Bone marrow (tissue), 2 donors: ENCODE data around the gene SLC2A5.
A peak's percentile ranks its signal among the peaks of the same experiment; 100 is the strongest.

Experiments
- DNase-seq, 2 donors: peaks; one replicate each; lab custom pipeline; 2025; lab: John Stamatoyannopoulos, UW

Gene SLC2A5

GRCh38 chr1:9069326-9070100, at the start of gene SLC2A5:
SLC2A5 (minus strand) TSS chr1:9069635; CDS start chr1:9069536, 99 bp downstream.
- DNase-seq: peak in 1 of 2 donors; percentile 87

- DNase-seq: no peak
Observed at GRCh38 chr1:9118186-9118585, 48.8 kb upstream of the SLC2A5 start.

- no peak for DNase-seq
Observed at GRCh38 chr1:9115351-9116205, 46.1 kb upstream of the SLC2A5 start.

DNA sequence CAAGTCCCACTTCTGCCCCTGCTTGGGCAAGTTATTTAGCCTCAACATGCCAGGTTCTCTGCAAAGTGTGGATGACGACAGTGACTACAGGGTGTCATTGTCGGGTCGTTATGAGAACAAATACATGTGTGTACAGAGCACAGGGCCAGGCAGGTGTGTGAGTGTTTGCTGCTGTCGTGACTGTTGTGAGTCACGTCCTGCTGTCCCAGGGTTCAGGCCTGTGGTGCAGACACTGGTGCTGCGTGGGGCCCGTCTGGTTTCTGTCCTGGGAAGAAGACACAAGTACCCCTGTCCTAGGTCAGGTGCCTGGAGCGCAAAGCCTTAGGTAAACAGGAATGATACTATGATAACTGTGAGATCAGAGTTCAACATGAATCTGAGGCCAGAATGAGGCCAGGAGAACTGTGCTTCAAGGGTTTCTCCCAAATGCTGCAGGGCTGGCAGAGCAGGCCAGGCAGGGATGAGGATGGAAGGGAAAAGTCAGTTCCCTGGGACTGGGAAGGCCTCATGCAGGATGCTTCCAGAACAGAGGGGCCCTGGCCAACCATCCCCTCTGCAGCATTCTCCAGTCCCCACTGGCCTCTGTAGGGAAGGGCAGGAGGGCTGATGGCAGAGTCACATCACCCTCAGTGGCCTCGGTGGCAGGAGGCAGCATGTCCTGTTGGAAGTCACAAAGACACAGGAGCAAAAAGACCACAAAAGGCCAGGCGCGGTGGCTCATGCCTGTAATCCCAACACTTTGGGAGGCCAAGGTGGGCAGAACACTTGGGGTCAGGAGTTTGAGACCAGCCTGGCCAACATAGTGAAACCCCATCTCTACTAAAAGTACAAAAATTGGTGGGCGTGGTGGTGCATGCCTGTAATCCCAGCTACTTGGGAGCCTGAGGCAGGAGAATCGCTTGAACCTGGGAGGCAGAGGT, 43.8 kb upstream of the SLC2A5 start:
- no peak for DNase-seq

DNA sequence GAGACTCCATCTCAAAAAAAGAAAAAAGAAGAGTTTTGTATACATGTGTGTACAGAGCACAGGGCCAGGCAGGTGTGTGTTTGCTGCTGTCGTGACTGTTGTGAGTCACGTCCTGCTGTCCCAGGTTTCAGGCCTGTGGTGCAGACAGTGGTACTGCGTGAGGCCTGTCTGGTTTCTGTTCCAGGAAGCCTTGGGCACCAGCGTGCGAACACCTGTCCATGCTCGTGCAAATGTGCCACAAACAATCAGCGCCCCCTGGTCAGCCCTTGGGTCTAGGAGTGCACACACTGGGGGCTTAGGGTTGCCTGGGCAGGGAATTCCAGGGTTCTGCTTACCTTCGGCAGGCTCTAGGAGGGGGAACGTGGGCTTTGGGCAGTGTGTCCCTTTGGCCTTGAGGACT, 42.5 kb upstream of the SLC2A5 start:
- no peak for DNase-seq

DNA sequence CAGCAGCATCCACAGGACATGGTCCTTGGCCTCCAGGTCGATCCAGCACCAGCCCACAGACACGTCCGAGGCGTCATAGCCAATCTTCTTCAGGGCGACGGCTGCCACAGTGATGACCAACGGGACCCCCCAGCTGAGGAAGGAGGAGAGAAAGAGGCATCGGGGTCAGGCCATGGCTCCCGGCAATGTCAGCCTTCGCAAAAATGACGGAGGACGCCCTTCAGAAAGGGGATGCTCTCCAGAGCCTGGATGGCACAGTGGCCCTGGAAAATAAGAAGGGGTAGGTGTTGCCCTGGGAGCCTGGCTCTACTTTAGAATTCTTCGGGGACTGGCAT, 41.9 kb upstream of the SLC2A5 start:
- no peak for DNase-seq

- DNase-seq: peak; percentile 64 to 66
Observed at GRCh38 chr1:9110669-9111356, 41.4 kb upstream of the SLC2A5 start.

GRCh38 chr1:9108056-9108665, 38.7 kb upstream of the SLC2A5 start:
- no peak for DNase-seq

DNA sequence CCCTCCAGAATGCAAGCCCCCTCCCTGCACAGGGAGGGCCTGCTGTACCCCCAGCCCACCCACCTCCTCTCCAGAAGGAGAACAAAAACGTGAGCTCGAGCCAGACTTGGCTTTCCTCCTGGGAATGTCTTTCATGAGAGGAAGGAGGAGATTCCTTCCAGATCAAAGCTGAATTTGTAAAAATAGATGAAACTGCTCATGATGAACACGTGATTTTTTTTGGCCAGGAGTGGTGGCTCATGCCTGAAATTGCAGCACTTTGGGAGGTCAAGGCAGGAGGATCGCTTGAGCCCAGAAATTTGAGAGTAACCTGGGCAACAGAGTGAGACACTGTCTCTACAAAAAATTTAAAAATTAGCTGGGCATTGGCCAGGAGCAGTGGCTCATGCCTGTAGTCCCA, 37.7 kb upstream of the SLC2A5 start:
- no peak for DNase-seq

GRCh38 chr1:9106286-9106685, 36.9 kb upstream of the SLC2A5 start:
- no peak for DNase-seq

- no peak for DNase-seq
Observed at GRCh38 chr1:9105336-9105867, 36.0 kb upstream of the SLC2A5 start.

DNA sequence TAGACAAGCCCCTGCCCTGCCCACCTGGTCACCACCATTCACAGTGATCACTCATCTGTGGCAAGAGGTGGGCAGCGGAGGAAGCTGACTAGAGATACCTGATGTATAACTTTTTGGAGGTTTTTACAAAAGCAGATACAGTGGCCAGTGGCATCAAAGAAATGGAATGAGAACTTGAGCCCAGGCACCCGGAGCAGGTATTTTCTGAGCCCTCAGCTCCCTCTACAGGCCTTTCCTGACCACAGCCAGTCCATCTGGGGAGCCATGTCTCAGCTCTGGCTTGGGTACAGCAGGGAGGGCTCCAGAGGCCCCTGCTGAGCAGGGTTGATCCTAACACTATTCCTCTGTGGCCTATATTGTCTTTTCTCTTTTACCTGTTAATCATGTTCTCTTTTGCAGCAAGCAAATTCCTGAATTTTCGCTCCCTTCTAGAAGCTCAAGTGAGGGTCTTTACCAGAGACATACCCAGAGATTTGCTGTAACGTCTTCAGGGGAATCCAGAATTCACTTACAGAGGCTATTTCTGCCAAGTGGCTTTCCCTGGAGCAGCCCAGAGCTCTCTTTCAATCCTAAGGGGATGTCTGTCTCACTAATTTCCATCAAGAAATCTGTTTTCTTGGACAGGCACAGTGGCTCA, 32.2 kb upstream of the SLC2A5 start:
- DNase-seq: peak in 1 of 2 donors; percentile 76

GRCh38 chr1:9100471-9101043, 31.1 kb upstream of the SLC2A5 start:
- no peak for DNase-seq

- DNase-seq: no peak
Observed at GRCh38 chr1:9099555-9099954, 30.1 kb upstream of the SLC2A5 start.

GRCh38 chr1:9097947-9098705, 28.7 kb upstream of the SLC2A5 start:
- DNase-seq: no peak

- no peak for DNase-seq
Observed at GRCh38 chr1:9095818-9096217, 26.4 kb upstream of the SLC2A5 start.

- peak in 1 of 2 donors; percentile 37 for DNase-seq
Observed at GRCh38 chr1:9093996-9094595, 24.7 kb upstream of the SLC2A5 start.

- no peak for DNase-seq
Observed at GRCh38 chr1:9093581-9093980, 24.1 kb upstream of the SLC2A5 start.

DNA sequence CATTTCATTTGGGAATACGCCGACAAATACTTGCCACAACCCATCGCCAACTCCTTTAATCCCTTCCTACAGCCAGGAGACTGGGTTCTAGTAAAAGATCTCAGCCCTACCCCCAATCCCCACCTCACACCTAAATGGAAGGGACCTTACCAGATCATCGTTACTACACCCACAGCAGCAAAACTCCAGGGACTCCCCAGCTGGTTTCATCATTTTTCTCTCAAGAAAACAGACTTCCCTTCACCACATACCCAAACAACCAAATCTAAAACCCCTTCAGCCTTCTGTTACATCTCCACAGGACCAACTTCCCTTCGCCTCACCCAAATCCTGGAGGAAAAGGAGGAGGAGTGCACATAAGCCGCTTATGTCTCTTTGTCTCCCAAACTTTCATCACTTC, 23.7 kb upstream of the SLC2A5 start:
- DNase-seq: no peak
